Fibroblast of lung (primary cell): ENCODE results near the gene KHDC3L.

ENCODE experiments used
- EZH2 ChIP-seq: IDR thresholded peaks from 2 replicates; pipeline ENCODE4 v1.5.1; 2012; ENCODE audit warnings: low read length, control low read depth, mild to moderate bottlenecking; ENCODE audit errors: missing control alignments
- TF ChIP-seq, protein P1 (sequence below), 2 donors: IDR thresholded peaks in 1 of 2; conservative IDR thresholded peaks in 1 of 2; 1 replicate in 1 of 2; 2 replicates in 1 of 2; pipeline ENCODE4 v1.5.1; 2011 to 2012; ENCODE audit warnings: low read length in 2 of 2, control low read depth in 1 of 2, inconsistent platforms in 1 of 2, low read depth in 1 of 2, mild to moderate bottlenecking in 1 of 2

DNA sequence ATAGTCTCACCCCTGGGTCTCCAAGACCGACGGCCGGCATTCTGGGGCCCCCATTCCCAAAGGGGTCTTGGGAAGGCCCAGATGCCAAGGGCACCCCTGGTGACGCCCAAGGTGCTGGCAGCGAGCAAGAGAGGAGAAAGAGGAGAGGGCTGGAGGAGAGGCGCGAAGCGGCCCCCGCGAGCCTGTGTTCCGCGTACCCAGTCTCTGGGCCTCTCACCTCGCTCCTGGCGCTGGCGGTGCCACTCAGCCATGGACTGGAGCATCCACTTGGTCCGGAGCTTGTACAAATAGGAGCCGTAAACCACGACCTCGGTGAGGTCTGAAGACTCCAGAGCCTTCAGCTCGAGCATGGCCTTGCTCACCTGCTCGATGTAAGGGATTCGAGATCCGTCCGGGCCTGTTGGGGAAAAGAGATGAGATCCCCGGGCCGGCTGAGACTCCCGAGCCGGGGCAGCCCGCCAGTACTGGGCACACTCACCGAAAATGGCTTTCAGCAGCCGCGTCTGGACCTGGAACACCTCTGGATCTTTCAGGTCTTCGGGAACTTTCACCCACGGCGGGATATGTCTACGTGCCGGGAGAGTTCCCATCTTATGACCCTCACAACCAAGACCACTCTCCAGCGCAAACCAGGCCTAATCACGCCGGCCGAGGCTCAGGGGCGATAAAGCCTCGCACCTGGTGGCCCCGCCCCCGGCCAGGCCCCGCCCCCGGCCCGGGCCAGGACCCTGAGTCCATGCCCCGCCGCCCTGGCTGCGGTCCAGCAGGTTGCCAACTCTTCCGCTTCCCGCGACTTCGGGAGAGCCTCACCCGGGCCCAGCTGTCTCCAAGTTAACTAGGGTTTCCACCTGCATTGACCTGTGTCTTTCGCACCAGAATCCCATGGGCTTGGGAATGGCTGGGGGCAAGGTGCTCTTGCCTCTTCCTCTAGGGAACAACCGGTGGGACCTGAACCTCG is 8.5 kb upstream of the KHDC3L start, which contains the start of gene DPPA5:
- TF ChIP-seq, protein P1, sequence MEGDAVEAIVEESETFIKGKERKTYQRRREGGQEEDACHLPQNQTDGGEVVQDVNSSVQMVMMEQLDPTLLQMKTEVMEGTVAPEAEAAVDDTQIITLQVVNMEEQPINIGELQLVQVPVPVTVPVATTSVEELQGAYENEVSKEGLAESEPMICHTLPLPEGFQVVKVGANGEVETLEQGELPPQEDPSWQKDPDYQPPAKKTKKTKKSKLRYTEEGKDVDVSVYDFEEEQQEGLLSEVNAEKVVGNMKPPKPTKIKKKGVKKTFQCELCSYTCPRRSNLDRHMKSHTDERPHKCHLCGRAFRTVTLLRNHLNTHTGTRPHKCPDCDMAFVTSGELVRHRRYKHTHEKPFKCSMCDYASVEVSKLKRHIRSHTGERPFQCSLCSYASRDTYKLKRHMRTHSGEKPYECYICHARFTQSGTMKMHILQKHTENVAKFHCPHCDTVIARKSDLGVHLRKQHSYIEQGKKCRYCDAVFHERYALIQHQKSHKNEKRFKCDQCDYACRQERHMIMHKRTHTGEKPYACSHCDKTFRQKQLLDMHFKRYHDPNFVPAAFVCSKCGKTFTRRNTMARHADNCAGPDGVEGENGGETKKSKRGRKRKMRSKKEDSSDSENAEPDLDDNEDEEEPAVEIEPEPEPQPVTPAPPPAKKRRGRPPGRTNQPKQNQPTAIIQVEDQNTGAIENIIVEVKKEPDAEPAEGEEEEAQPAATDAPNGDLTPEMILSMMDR (conservative IDR thresholded peaks at IDR 0.05 in 1 of 2, IDR thresholded peaks at IDR 0.05 in 1 of 2; ENCODE audit: low read depth in 1 of 2, low read length in 2 of 2), result no peak
- TF ChIP-seq EZH2, result no peak
